ENCODE data around the gene ZNF423. TPM values are rescaled to one million over a fixed set of nuclear protein-coding genes. Genes with fewer than 3 reads are reported as not detected.

The ZNF423 gene
- total and polyA plus RNA-seq, 2 experiments from 2014 or later = 0.43 to 0.49 TPM

GRCh38 chr16:49471038-49471727 is 384.7 kb downstream of the ZNF423 start:
- no peak for TF ChIP-seq EZH2 (IDR thresholded peaks at IDR 0.05; ENCODE audit: insufficient read depth, poor library complexity, severe bottlenecking)
- WGBS, 2 experiments (ENCODE audit: low coverage in 1 of 2, low lambda C conversion rate in 2 of 2, missing lambda C conversion rate in 2 of 2) = 55 to 58% methylated on average over 11 of the region's 11 CpGs
- no peak overlapping the region for H3K27ac ChIP-seq
- no peaks in the 10 kb centered on the region for H3K27me3 ChIP-seq (replicated peaks; ENCODE audit: insufficient read depth)
- no peaks in the 10 kb centered on the region for H3K9me2 ChIP-seq (ENCODE audit: insufficient read depth)
- H3K4me2 ChIP-seq (ENCODE audit: unreplicated experiment) = no peak overlapping the region
- H3K4me3 ChIP-seq = no peak overlapping the region
- H3K36me3 ChIP-seq (ENCODE audit: low read depth) = no peaks in the 10 kb centered on the region
- no peaks in the 10 kb centered on the region for H3K4me1 ChIP-seq (ENCODE audit: insufficient read depth)
- no peaks in the 10 kb centered on the region for H3K9me3 ChIP-seq (ENCODE audit: low read depth)
- H3F3A ChIP-seq (ENCODE audit: insufficient read depth) = no peaks in the 10 kb centered on the region
- no peaks in the 10 kb centered on the region for H3K79me2 ChIP-seq (ENCODE audit: insufficient read depth)
- H2AFZ ChIP-seq = no peak overlapping the region
- in situ Hi-C loops (cut with MboI) = no loop called here
- no peaks in the 10 kb centered on the region for H4K20me1 ChIP-seq (ENCODE audit: insufficient read depth)
- no peak overlapping the region for H3K9ac ChIP-seq
- no peak for DNase-seq

- H2AFZ ChIP-seq = no peak overlapping the region
- H3F3A ChIP-seq (ENCODE audit: insufficient read depth) = no peaks in the 10 kb centered on the region
- no peak overlapping the region for H3K4me3 ChIP-seq
- no peaks in the 10 kb centered on the region for H4K20me1 ChIP-seq (ENCODE audit: insufficient read depth)
- H3K9me2 ChIP-seq (ENCODE audit: insufficient read depth) = no peaks in the 10 kb centered on the region
- WGBS, 2 experiments (ENCODE audit: low coverage in 1 of 2, low lambda C conversion rate in 2 of 2, missing lambda C conversion rate in 2 of 2) = 64 to 69% methylated on average over 3 of the region's 3 CpGs
- no peak overlapping the region for H3K9ac ChIP-seq
- H3K4me1 ChIP-seq (ENCODE audit: insufficient read depth) = no peaks in the 10 kb centered on the region
- no peak overlapping the region for H3K4me2 ChIP-seq (ENCODE audit: unreplicated experiment)
- H3K27ac ChIP-seq = no peak overlapping the region
- in situ Hi-C loops (cut with MboI) = no loop called here
- TF ChIP-seq EZH2phosphoT487 (IDR thresholded peaks at IDR 0.05; ENCODE audit: insufficient read depth, low read depth) = no peak
- no peak for TF ChIP-seq EZH2 (IDR thresholded peaks at IDR 0.05; ENCODE audit: insufficient read depth, poor library complexity, severe bottlenecking)
- H3K27me3 ChIP-seq (replicated peaks; ENCODE audit: insufficient read depth) = no peaks in the 10 kb centered on the region
- H3K79me2 ChIP-seq (ENCODE audit: insufficient read depth) = no peaks in the 10 kb centered on the region
- no peaks in the 10 kb centered on the region for H3K36me3 ChIP-seq (ENCODE audit: low read depth)
- DNase-seq = no peak
- H3K9me3 ChIP-seq (ENCODE audit: low read depth) = no peaks in the 10 kb centered on the region
Measured at GRCh38 chr16:49470513-49470991, 385.4 kb downstream of the ZNF423 start.

GRCh38 chr16:49469930-49470451 is 385.9 kb downstream of the ZNF423 start:
- no peaks in the 10 kb centered on the region for H4K20me1 ChIP-seq (ENCODE audit: insufficient read depth)
- H3K9me3 ChIP-seq (ENCODE audit: low read depth) = no peaks in the 10 kb centered on the region
- H3F3A ChIP-seq (ENCODE audit: insufficient read depth) = no peaks in the 10 kb centered on the region
- H3K4me3 ChIP-seq = no peak overlapping the region
- H3K79me2 ChIP-seq (ENCODE audit: insufficient read depth) = no peaks in the 10 kb centered on the region
- in situ Hi-C loops (cut with MboI) = no loop called here
- no peak overlapping the region for H3K27ac ChIP-seq
- no peaks in the 10 kb centered on the region for H3K9me2 ChIP-seq (ENCODE audit: insufficient read depth)
- no peaks in the 10 kb centered on the region for H3K27me3 ChIP-seq (replicated peaks; ENCODE audit: insufficient read depth)
- H3K4me2 ChIP-seq (ENCODE audit: unreplicated experiment) = no peak overlapping the region
- no peaks in the 10 kb centered on the region for H3K36me3 ChIP-seq (ENCODE audit: low read depth)
- no peak overlapping the region for H3K9ac ChIP-seq
- TF ChIP-seq EZH2phosphoT487 (IDR thresholded peaks at IDR 0.05; ENCODE audit: insufficient read depth, low read depth) = no peak
- TF ChIP-seq EZH2 (IDR thresholded peaks at IDR 0.05; ENCODE audit: insufficient read depth, poor library complexity, severe bottlenecking) = no peak
- no peaks in the 10 kb centered on the region for H3K4me1 ChIP-seq (ENCODE audit: insufficient read depth)
- H2AFZ ChIP-seq = no peak overlapping the region
- DNase-seq = no peak
- 44 to 48% methylated on average over 13 of the region's 13 CpGs for WGBS, 2 experiments (ENCODE audit: low coverage in 1 of 2, low lambda C conversion rate in 2 of 2, missing lambda C conversion rate in 2 of 2)

GRCh38 chr16:49469311-49469670 is 386.6 kb downstream of the ZNF423 start:
- H3K9me2 ChIP-seq (ENCODE audit: insufficient read depth) = no peaks in the 10 kb centered on the region
- no peak overlapping the region for H3K9ac ChIP-seq
- no peak overlapping the region for H3K27ac ChIP-seq
- DNase-seq = no peak
- no peak overlapping the region for H2AFZ ChIP-seq
- H3K36me3 ChIP-seq (ENCODE audit: low read depth) = no peaks in the 10 kb centered on the region
- 38 to 54% methylated on average over 6 of the region's 6 CpGs for WGBS, 2 experiments (ENCODE audit: low coverage in 1 of 2, low lambda C conversion rate in 2 of 2, missing lambda C conversion rate in 2 of 2)
- H3K27me3 ChIP-seq (replicated peaks; ENCODE audit: insufficient read depth) = 0 out of 2 replicates have a peak, but pooled peaks cover 5% of the 10 kb centered on the region
- no peaks in the 10 kb centered on the region for H3K9me3 ChIP-seq (ENCODE audit: low read depth)
- TF ChIP-seq EZH2 (IDR thresholded peaks at IDR 0.05; ENCODE audit: insufficient read depth, poor library complexity, severe bottlenecking) = no peak
- TF ChIP-seq EZH2phosphoT487 (IDR thresholded peaks at IDR 0.05; ENCODE audit: insufficient read depth, low read depth) = no peak
- no peak overlapping the region for H3K4me3 ChIP-seq
- H3K79me2 ChIP-seq (ENCODE audit: insufficient read depth) = no peaks in the 10 kb centered on the region
- H3F3A ChIP-seq (ENCODE audit: insufficient read depth) = no peaks in the 10 kb centered on the region
- no peaks in the 10 kb centered on the region for H3K4me1 ChIP-seq (ENCODE audit: insufficient read depth)
- no peak overlapping the region for H3K4me2 ChIP-seq (ENCODE audit: unreplicated experiment)
- in situ Hi-C loops (cut with MboI) = no loop called here
- H4K20me1 ChIP-seq (ENCODE audit: insufficient read depth) = no peaks in the 10 kb centered on the region

Data from GM23248 (cell line).